HL-60 (cell line): ENCODE results near the gene NAV2.

Experiments
- DNase-seq, 2 experiments: peaks; one replicate each; pipeline ENCODE4 v3.0.0-alpha.2; 2010 to 2020; ENCODE audit warnings: low read depth in 1 of 2, low spot score in 1 of 2
- H3K27ac ChIP-seq: fragments of 250-450 bp; sonication (Bioruptor Pico); replicated peaks from 2 replicates; pipeline ENCODE4 v1.5.1; 2020; ENCODE audit warnings: mild to moderate bottlenecking, moderate library complexity
- H3K27me3 ChIP-seq: fragments of 250-450 bp; sonication (Bioruptor Pico); 2 replicates; pipeline ENCODE4 v1.5.1; 2021; ENCODE audit warnings: mild to moderate bottlenecking, moderate library complexity; ENCODE audit not compliant: insufficient read depth, poor library complexity, severe bottlenecking
- H3K4me3 ChIP-seq: replicated peaks from 2 replicates; pipeline ENCODE4 v1.5.1; 2011; ENCODE audit warnings: mild to moderate bottlenecking, control low read depth, low read length; ENCODE audit not compliant: insufficient read depth
- CTCF ChIP-seq: IDR thresholded peaks from one replicate; pipeline ENCODE4 v1.5.1; 2011; ENCODE audit warnings: low read length, control low read depth, inconsistent platforms; ENCODE audit not compliant: insufficient read depth
- GABPA ChIP-seq: IDR thresholded peaks from 2 replicates; pipeline ENCODE4 v1.6.1; 2012; ENCODE audit warnings: low read depth
- POLR2AphosphoS5 ChIP-seq: IDR thresholded peaks from 2 replicates; pipeline ENCODE4 v1.6.1; 2012; ENCODE audit warnings: low read depth
- REST ChIP-seq: IDR thresholded peaks from 2 replicates; pipeline ENCODE4 v1.6.1; 2012; ENCODE audit warnings: low read depth; ENCODE audit not compliant: insufficient replicate concordance
- SPI1 ChIP-seq: IDR thresholded peaks from 2 replicates; pipeline ENCODE4 v1.6.1; 2012; ENCODE audit warnings: low read depth, mild to moderate bottlenecking, borderline replicate concordance

Gene NAV2

GRCh38 chr11:19849947-19850593 lies 137.4 kb downstream of the NAV2 start:
- no peak for TF ChIP-seq GABPA
- TF ChIP-seq POLR2AphosphoS5, result no peak
- no peak for TF ChIP-seq CTCF
- no peak for TF ChIP-seq SPI1
- TF ChIP-seq REST, result no peak

GRCh38 chr11:19852288-19852687 lies 139.7 kb downstream of the NAV2 start:
- Histone ChIP-seq H3K27me3 (no peaks in the 10 kb centered on the region), H3K4me3 (no peak overlapping the region), H3K27ac (no peak overlapping the region)
- TF ChIP-seq POLR2AphosphoS5, result no peak
- no peak for TF ChIP-seq CTCF
- no peak for TF ChIP-seq SPI1
- no peak for TF ChIP-seq REST
- no peak for TF ChIP-seq GABPA
- DNase-seq, result no peak

More at GRCh38 chr11:19849947-19850593, 137.4 kb downstream of the NAV2 start:
- no peak for DNase-seq
- Histone ChIP-seq H3K27me3 (no peaks in the 10 kb centered on the region), H3K4me3 (no peak overlapping the region), H3K27ac (no peak overlapping the region)

GRCh38 chr11:19853016-19853415 lies 140.4 kb downstream of the NAV2 start:
- no peak overlapping the region for H3K27ac ChIP-seq
- H3K4me3 ChIP-seq, result no peak overlapping the region
- DNase-seq, result no peak
- no peaks in the 10 kb centered on the region for H3K27me3 ChIP-seq
- no peak for TF ChIP-seq CTCF
- no peak for TF ChIP-seq REST
- no peak for TF ChIP-seq POLR2AphosphoS5
- no peak for TF ChIP-seq SPI1
- no peak for TF ChIP-seq GABPA
